ENCODE measurements around the gene FHL5. TPM values are rescaled to one million over a fixed set of nuclear protein-coding genes. Genes with fewer than 3 reads are reported as not detected.

The FHL5 gene
- total RNA-seq, 1 donor from 2014 or later = not detected

- no peak for TF ChIP-seq CTCF (IDR thresholded peaks at IDR 0.05)
- Mint-ChIP-seq H3K4me1 (ENCODE audit: low read depth) (peaks cover 25% of the 10 kb centered on the region), H3K36me3 (ENCODE audit: low read depth) (peaks cover 11% of the 10 kb centered on the region), H3K4me3 (ENCODE audit: unreplicated experiment) (peak overlapping the region; percentile 100), H3K27ac (ENCODE audit: unreplicated experiment) (peak overlapping the region; percentile 99), H3K9me3 (ENCODE audit: low read depth) (no peaks in the 10 kb centered on the region), H3K27me3 (ENCODE audit: low read depth) (no peaks in the 10 kb centered on the region)
- no peak for DNase-seq (ENCODE audit: low spot score)
Measured at GRCh38 chr6:96522465-96523009, 40.4 kb upstream of the FHL5 start.

- no peaks in the 10 kb centered on the region for H3K27me3 Mint-ChIP-seq (ENCODE audit: low read depth)
- peaks cover 7% of the 10 kb centered on the region for H3K4me1 Mint-ChIP-seq (ENCODE audit: low read depth)
- no peaks in the 10 kb centered on the region for H3K9me3 Mint-ChIP-seq (ENCODE audit: low read depth)
- no peak for TF ChIP-seq CTCF (IDR thresholded peaks at IDR 0.05)
- H3K27ac Mint-ChIP-seq (ENCODE audit: unreplicated experiment) = no peak overlapping the region
- H3K36me3 Mint-ChIP-seq (ENCODE audit: low read depth) = peaks cover 39% of the 10 kb centered on the region
- DNase-seq (ENCODE audit: low spot score) = no peak
- no peak overlapping the region for H3K4me3 Mint-ChIP-seq (ENCODE audit: unreplicated experiment)
Measured at GRCh38 chr6:96528193-96528592, 34.7 kb upstream of the FHL5 start.

- no peak for DNase-seq (ENCODE audit: low spot score)
- H3K4me1 Mint-ChIP-seq (ENCODE audit: low read depth) = peaks cover 8% of the 10 kb centered on the region
- peaks cover 31% of the 10 kb centered on the region for H3K36me3 Mint-ChIP-seq (ENCODE audit: low read depth)
- TF ChIP-seq CTCF (IDR thresholded peaks at IDR 0.05) = no peak
- no peak overlapping the region for H3K27ac Mint-ChIP-seq (ENCODE audit: unreplicated experiment)
- H3K27me3 Mint-ChIP-seq (ENCODE audit: low read depth) = no peaks in the 10 kb centered on the region
- H3K9me3 Mint-ChIP-seq (ENCODE audit: low read depth) = no peaks in the 10 kb centered on the region
- no peak overlapping the region for H3K4me3 Mint-ChIP-seq (ENCODE audit: unreplicated experiment)
Measured at GRCh38 chr6:96532399-96532798, 30.5 kb upstream of the FHL5 start.

GRCh38 chr6:96537726-96538125 is 25.2 kb upstream of the FHL5 start:
- H3K4me1 Mint-ChIP-seq (ENCODE audit: low read depth) = peaks cover 8% of the 10 kb centered on the region
- no peak overlapping the region for H3K4me3 Mint-ChIP-seq (ENCODE audit: unreplicated experiment)
- no peaks in the 10 kb centered on the region for H3K9me3 Mint-ChIP-seq (ENCODE audit: low read depth)
- H3K27ac Mint-ChIP-seq (ENCODE audit: unreplicated experiment) = no peak overlapping the region
- peaks cover 20% of the 10 kb centered on the region for H3K36me3 Mint-ChIP-seq (ENCODE audit: low read depth)
- no peaks in the 10 kb centered on the region for H3K27me3 Mint-ChIP-seq (ENCODE audit: low read depth)
- DNase-seq (ENCODE audit: low spot score) = no peak
- TF ChIP-seq CTCF (IDR thresholded peaks at IDR 0.05) = no peak

GRCh38 chr6:96542702-96543101 is 20.2 kb upstream of the FHL5 start:
- H3K4me3 Mint-ChIP-seq (ENCODE audit: unreplicated experiment) = no peak overlapping the region
- H3K4me1 Mint-ChIP-seq (ENCODE audit: low read depth) = no peaks in the 10 kb centered on the region
- peak; percentile 75 for TF ChIP-seq CTCF (IDR thresholded peaks at IDR 0.05)
- no peaks in the 10 kb centered on the region for H3K9me3 Mint-ChIP-seq (ENCODE audit: low read depth)
- H3K36me3 Mint-ChIP-seq (ENCODE audit: low read depth) = peaks cover 38% of the 10 kb centered on the region
- no peak overlapping the region for H3K27ac Mint-ChIP-seq (ENCODE audit: unreplicated experiment)
- H3K27me3 Mint-ChIP-seq (ENCODE audit: low read depth) = no peaks in the 10 kb centered on the region
- DNase-seq (ENCODE audit: low spot score) = no peak

All from chondrocyte (in vitro differentiated cells).